Measurements from ENCODE around the gene ALPK3. TPM values are rescaled to one million over a fixed set of nuclear protein-coding genes. Genes with fewer than 3 reads are reported as not detected.

ALPK3 gene
- total and polyA plus RNA-seq, 9 of the 15 experiments (the other 6 are each of a cell fraction or from before 2014, with no cell fraction given), result 0.04 to 1.0 (median 0.07) TPM; not detected in 2

DNA sequence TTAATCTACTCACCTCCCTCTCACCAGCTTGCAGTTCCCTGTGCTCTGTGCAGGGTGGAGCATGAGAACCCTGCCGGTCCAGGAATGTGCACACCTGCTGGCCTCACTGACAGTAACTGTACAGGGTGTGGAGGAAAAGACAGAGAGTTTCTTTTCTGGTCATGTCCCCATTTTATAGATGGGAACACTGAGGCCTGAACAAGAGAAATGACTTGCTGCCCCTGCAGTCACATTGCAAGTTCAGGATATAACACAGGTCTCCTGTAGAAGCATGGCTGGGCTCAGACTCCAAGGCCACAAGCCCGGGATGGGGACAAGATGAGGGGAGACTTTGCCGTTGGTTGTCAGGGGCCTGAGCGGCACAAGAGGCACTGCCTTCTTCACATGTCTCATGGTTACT is 90.6 kb downstream of the ALPK3 start (continued):
- TF ChIP-seq E2F5 (CRISPR knock-in tag; IDR thresholded peaks at IDR 0.05), result no peak
- TF ChIP-seq ASH1L (IDR thresholded peaks at IDR 0.05; ENCODE audit: borderline replicate concordance, low read depth, partially characterized antibody), result no peak
- TF ChIP-seq ZNF699 (CRISPR knock-in tag; IDR thresholded peaks at IDR 0.05; ENCODE audit: insufficient replicate concordance), result no peak
- TF ChIP-seq POLR2AphosphoS5 (IDR thresholded peaks at IDR 0.05; ENCODE audit: control insufficient read depth, insufficient read depth, low read depth, low read length), result no peak
- TF ChIP-seq ZNF444 (CRISPR knock-in tag; IDR thresholded peaks at IDR 0.05), result no peak
- TF ChIP-seq AFF4 (CRISPR knock-in tag; IDR thresholded peaks at IDR 0.05), result no peak
- TF ChIP-seq ZNF212 (CRISPR knock-in tag; IDR thresholded peaks at IDR 0.05), result no peak
- TF ChIP-seq ARNT (IDR thresholded peaks at IDR 0.05), result no peak
- TF ChIP-seq, protein P1, sequence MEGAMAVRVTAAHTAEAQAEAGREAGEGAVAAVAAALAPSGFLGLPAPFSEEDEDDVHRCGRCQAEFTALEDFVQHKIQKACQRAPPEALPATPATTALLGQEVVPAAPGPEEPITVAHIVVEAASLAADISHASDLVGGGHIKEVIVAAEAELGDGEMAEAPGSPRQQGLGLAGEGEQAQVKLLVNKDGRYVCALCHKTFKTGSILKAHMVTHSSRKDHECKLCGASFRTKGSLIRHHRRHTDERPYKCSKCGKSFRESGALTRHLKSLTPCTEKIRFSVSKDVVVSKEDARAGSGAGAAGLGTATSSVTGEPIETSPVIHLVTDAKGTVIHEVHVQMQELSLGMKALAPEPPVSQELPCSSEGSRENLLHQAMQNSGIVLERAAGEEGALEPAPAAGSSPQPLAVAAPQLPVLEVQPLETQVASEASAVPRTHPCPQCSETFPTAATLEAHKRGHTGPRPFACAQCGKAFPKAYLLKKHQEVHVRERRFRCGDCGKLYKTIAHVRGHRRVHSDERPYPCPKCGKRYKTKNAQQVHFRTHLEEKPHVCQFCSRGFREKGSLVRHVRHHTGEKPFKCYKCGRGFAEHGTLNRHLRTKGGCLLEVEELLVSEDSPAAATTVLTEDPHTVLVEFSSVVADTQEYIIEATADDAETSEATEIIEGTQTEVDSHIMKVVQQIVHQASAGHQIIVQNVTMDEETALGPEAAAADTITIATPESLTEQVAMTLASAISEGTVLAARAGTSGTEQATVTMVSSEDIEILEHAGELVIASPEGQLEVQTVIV (CRISPR knock-in tag; IDR thresholded peaks at IDR 0.05; ENCODE audit: borderline replicate concordance), result no peak
- TF ChIP-seq, protein P2, sequence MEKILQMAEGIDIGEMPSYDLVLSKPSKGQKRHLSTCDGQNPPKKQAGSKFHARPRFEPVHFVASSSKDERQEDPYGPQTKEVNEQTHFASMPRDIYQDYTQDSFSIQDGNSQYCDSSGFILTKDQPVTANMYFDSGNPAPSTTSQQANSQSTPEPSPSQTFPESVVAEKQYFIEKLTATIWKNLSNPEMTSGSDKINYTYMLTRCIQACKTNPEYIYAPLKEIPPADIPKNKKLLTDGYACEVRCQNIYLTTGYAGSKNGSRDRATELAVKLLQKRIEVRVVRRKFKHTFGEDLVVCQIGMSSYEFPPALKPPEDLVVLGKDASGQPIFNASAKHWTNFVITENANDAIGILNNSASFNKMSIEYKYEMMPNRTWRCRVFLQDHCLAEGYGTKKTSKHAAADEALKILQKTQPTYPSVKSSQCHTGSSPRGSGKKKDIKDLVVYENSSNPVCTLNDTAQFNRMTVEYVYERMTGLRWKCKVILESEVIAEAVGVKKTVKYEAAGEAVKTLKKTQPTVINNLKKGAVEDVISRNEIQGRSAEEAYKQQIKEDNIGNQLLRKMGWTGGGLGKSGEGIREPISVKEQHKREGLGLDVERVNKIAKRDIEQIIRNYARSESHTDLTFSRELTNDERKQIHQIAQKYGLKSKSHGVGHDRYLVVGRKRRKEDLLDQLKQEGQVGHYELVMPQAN (IDR thresholded peaks at IDR 0.05; ENCODE audit: borderline replicate concordance), result no peak
- TF ChIP-seq HDAC6 (IDR thresholded peaks at IDR 0.05; ENCODE audit: low read depth, low read length), result no peak
- no peak for TF ChIP-seq XRCC5 (IDR thresholded peaks at IDR 0.05; ENCODE audit: low read depth, low read length)
- TF ChIP-seq ZNF324 (CRISPR knock-in tag; IDR thresholded peaks at IDR 0.05), result no peak
- TF ChIP-seq ZNF121 (CRISPR knock-in tag; conservative IDR thresholded peaks at IDR 0.05), result no peak
- TF ChIP-seq PHB (CRISPR knock-in tag; IDR thresholded peaks at IDR 0.05), result no peak
- TF ChIP-seq NCOA1 (IDR thresholded peaks at IDR 0.05; ENCODE audit: low read depth), result no peak
- no peak for TF ChIP-seq ZNF780A (CRISPR knock-in tag; IDR thresholded peaks at IDR 0.05)
- TF ChIP-seq RCOR1 (IDR thresholded peaks at IDR 0.05; ENCODE audit: borderline replicate concordance in 1 of 2, low read depth in 2 of 2, low read length in 2 of 2), result peak; percentile 59 to 84; a peak in 3 of 4 replicates
- no peak for TF ChIP-seq LCOR (CRISPR knock-in tag; IDR thresholded peaks at IDR 0.05)
- no peak for TF ChIP-seq ZNF239 (CRISPR knock-in tag; IDR thresholded peaks at IDR 0.05)
- TF ChIP-seq EHMT2 (IDR thresholded peaks at IDR 0.05), result no peak
- TF ChIP-seq NEUROD1 (IDR thresholded peaks at IDR 0.05; ENCODE audit: borderline replicate concordance, low read depth, low read length, partially characterized antibody), result no peak

All from K562 (cell line).